Tibial artery (tissue), 4 donors: ENCODE results near the gene PNMA6E.
A peak's percentile ranks its signal among the peaks of the same experiment; 100 is the strongest.

Experiments used
- DNase-seq, 2 donors: peaks; one replicate each; pipeline ENCODE4 v3.0.0-alpha.2; 2019
- H3K27ac ChIP-seq, 2 donors: fragments of 200-600 bp; sonication (generic) in 1 of 2; 1 replicate in 1 of 2; 2 replicates in 1 of 2; pipeline ENCODE4 v1.5.1; 2018 to 2019; ENCODE audit warnings: mild to moderate bottlenecking in 1 of 2
- H3K27me3 ChIP-seq, 2 donors: fragments of 200-600 bp; sonication (generic) in 1 of 2; one replicate each; pipeline versions ENCODE4 v1.5.1 to v1.6.0; 2016 to 2019
- H3K36me3 ChIP-seq, 3 donors: fragments of 200-600 bp; sonication (generic) in 2 of 3; one replicate each; pipeline ENCODE4 v1.5.1; 2016 to 2019; ENCODE audit warnings: mild to moderate bottlenecking in 2 of 3
- H3K4me1 ChIP-seq, 4 donors: fragments of 200-600 bp; sonication (generic) in 2 of 4; 1 replicate in 3 of 4; 2 replicates in 1 of 4; pipeline ENCODE4 v1.5.1; 2016 to 2019
- H3K4me3 ChIP-seq, 2 donors: fragments of 200-600 bp; sonication (generic) in 1 of 2; 1 replicate in 1 of 2; 2 replicates in 1 of 2; pipeline ENCODE4 v1.5.1; 2018 to 2019; ENCODE audit warnings: mild to moderate bottlenecking in 2 of 2
- H3K9me3 ChIP-seq, 3 donors: fragments of 200-600 bp; sonication (generic) in 1 of 3; one replicate each; pipeline ENCODE4 v1.5.1; 2016 to 2019
- CTCF ChIP-seq, 2 experiments: fragments of 200-600 bp in 1 of 2; fragments of 450-650 bp in 1 of 2; IDR thresholded peaks; one replicate each; pipeline ENCODE4 v1.5.1; 2017 to 2019; ENCODE audit warnings: antibody characterized with exemption in 2 of 2, mild to moderate bottlenecking in 1 of 2, moderate library complexity in 1 of 2
- intact Hi-C: fragments of 100-400 bp; cut with DNase I; formaldehyde crosslinking; loops from one replicate; pipeline ENCODE4 v1.15.0; 2023; ENCODE audit warnings: low total_unique reads

The PNMA6E gene

GRCh38 chrX:153433781-153434285 lies 32.7 kb upstream of the PNMA6E start:
- Histone ChIP-seq H3K27me3 (no peaks in the 10 kb centered on the region), H3K36me3 (no peaks in the 10 kb centered on the region), H3K4me3 (no peak overlapping the region), H3K27ac (no peak overlapping the region), H3K9me3 (peaks cover 0 to 12% (median 9%) of the 10 kb centered on the region in 3 donors), H3K4me1 (no peaks in the 10 kb centered on the region)
- TF ChIP-seq CTCF (IDR thresholded peaks at IDR 0.05) = no peak
- intact Hi-C loops = no loop called here
- DNase-seq = no peak

GRCh38 chrX:153433161-153433680 lies 32.1 kb upstream of the PNMA6E start:
- Histone ChIP-seq H3K4me1 (no peaks in the 10 kb centered on the region), H3K27ac (no peak overlapping the region), H3K9me3 (peaks cover 0 to 12% (median 9%) of the 10 kb centered on the region in 3 donors), H3K27me3 (no peaks in the 10 kb centered on the region), H3K36me3 (no peaks in the 10 kb centered on the region), H3K4me3 (no peak overlapping the region)
- DNase-seq = no peak
- intact Hi-C loops = no loop called here
- no peak for TF ChIP-seq CTCF (IDR thresholded peaks at IDR 0.05)

- DNase-seq = no peak
- Histone ChIP-seq H3K27ac (no peak overlapping the region), H3K4me3 (no peak overlapping the region), H3K36me3 (no peaks in the 10 kb centered on the region), H3K27me3 (no peaks in the 10 kb centered on the region), H3K9me3 (peaks cover 0 to 12% (median 9%) of the 10 kb centered on the region in 3 donors), H3K4me1 (no peaks in the 10 kb centered on the region)
- intact Hi-C loops = no loop called here
- TF ChIP-seq CTCF (IDR thresholded peaks at IDR 0.05) = no peak
Measured at GRCh38 chrX:153430796-153431195, 29.6 kb upstream of the PNMA6E start.

GRCh38 chrX:153426204-153426603 lies 25.1 kb upstream of the PNMA6E start:
- intact Hi-C loops = no loop called here
- H3K27ac ChIP-seq = no peak overlapping the region
- H3K4me1 ChIP-seq = no peaks in the 10 kb centered on the region
- no peak overlapping the region for H3K4me3 ChIP-seq
- no peak for DNase-seq
- peaks cover 0 to 10% (median 7%) of the 10 kb centered on the region in 3 donors for H3K9me3 ChIP-seq
- no peaks in the 10 kb centered on the region for H3K36me3 ChIP-seq
- TF ChIP-seq CTCF (IDR thresholded peaks at IDR 0.05) = no peak
- H3K27me3 ChIP-seq = no peaks in the 10 kb centered on the region

- Histone ChIP-seq H3K27ac (no peak overlapping the region), H3K36me3 (no peaks in the 10 kb centered on the region), H3K27me3 (no peaks in the 10 kb centered on the region), H3K9me3 (peaks cover 0 to 4% (median 0%) of the 10 kb centered on the region in 3 donors), H3K4me1 (no peaks in the 10 kb centered on the region), H3K4me3 (no peak overlapping the region)
- TF ChIP-seq CTCF (IDR thresholded peaks at IDR 0.05) = no peak
- intact Hi-C loops = no loop called here
- DNase-seq = peak in 1 of 2 donors; percentile 30
Measured at GRCh38 chrX:153423652-153424051, 22.5 kb upstream of the PNMA6E start.

GRCh38 chrX:153421856-153422255 lies 20.7 kb upstream of the PNMA6E start:
- DNase-seq = no peak
- TF ChIP-seq CTCF (IDR thresholded peaks at IDR 0.05) = no peak
- no peaks in the 10 kb centered on the region for H3K27me3 ChIP-seq
- no peak overlapping the region for H3K4me3 ChIP-seq
- H3K27ac ChIP-seq = no peak overlapping the region
- H3K4me1 ChIP-seq = no peaks in the 10 kb centered on the region
- H3K36me3 ChIP-seq = no peaks in the 10 kb centered on the region
- peaks cover 0 to 4% (median 0%) of the 10 kb centered on the region in 3 donors for H3K9me3 ChIP-seq
- intact Hi-C loops = no loop called here
